T-helper 22 cell (primary cell): ENCODE measurements around the gene KCTD5.
"Not testable (repeated sequence)": the region's sequence is repeated elsewhere in the genome, so short reads cannot be mapped to it uniquely, and the experiment has no call there.

Experiments used
- DNase-seq: peaks from one replicate; pipeline ENCODE4 v3.0.0-alpha.2; 2020; ENCODE audit warnings: low read depth

Gene KCTD5, protein sequence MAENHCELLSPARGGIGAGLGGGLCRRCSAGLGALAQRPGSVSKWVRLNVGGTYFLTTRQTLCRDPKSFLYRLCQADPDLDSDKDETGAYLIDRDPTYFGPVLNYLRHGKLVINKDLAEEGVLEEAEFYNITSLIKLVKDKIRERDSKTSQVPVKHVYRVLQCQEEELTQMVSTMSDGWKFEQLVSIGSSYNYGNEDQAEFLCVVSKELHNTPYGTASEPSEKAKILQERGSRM

GRCh38 chr16:2682209-2683021 lies at the start of gene KCTD5:
Gene KCTD5, plus strand, starts transcription at chr16:2682523. Its CDS starts 26 bp downstream, at chr16:2682549.
- DNase-seq: peak; percentile 92

- not testable (repeated sequence) for DNase-seq
These were observed 43.1 kb upstream of the KCTD5 start for GRCh38 chr16:2639071-2639721.

DNA sequence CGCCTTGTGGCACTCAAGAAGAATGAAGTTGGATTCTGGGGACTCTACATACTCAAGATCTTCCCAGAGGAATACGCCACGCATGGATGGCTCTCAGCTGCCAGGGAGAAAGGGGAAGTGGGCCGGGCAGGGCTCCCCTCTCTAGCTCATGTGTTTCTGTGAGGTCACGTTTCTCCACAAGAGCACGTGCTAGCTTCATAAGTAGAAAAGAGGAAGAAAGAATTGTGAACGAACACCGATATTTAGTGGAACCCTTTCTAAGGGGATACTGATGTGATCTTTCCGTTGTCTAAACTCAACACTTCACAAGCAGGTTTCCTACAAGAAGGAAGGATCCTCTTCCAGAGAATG lies 42.6 kb upstream of the KCTD5 start:
- DNase-seq: not testable (repeated sequence)

DNA sequence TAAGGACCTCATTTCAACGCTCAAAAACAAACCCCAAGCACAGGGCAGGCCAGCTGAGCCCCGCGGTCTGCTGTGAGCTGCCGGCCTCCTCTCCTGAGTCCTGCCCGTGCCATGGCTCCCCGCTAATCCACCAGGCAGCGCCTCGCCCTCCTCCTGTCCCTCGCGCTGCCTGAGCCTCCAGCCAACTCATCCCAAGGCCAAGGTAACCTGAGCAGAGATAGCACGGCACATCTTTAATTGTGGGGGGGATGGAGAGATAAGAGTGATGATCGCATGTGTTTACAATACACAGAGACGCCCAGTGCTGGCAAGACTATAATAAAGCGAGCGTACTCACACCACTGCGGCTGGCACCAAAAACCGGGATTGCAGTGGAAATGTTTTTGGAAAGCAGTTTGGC lies 39.8 kb upstream of the KCTD5 start:
- DNase-seq: not testable (repeated sequence)

- not testable (repeated sequence) for DNase-seq
These were observed 37.4 kb upstream of the KCTD5 start for GRCh38 chr16:2644754-2645453.

DNA sequence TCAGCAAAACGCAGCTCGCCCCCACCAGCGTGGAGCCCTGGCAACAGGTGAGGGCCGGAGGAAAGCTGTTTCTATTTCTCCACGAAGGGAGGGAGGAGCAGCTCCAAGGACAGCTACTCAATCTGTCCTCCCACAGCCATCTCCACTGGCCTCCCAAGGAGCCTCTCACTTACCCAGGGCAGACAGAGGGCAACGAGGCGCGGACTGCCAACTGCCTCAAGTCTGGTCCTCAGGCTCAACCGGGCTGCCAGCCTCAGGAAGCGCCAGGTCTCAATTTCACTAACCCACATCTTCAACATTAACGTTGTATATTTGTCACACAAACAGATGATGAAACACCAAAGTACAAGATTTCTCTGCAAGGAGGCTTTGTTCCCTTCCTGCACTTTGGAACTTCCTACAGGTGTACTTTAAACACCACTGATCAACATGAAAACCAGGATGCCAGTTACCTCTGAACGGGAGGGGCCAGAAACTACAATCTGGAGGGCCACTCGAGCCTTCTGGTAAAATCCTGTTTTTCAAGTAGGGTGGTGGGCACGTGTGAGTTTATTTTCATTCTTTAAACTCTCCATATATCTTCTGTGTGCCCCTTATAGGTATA lies 31.0 kb upstream of the KCTD5 start:
- DNase-seq: not testable (repeated sequence)

DNA sequence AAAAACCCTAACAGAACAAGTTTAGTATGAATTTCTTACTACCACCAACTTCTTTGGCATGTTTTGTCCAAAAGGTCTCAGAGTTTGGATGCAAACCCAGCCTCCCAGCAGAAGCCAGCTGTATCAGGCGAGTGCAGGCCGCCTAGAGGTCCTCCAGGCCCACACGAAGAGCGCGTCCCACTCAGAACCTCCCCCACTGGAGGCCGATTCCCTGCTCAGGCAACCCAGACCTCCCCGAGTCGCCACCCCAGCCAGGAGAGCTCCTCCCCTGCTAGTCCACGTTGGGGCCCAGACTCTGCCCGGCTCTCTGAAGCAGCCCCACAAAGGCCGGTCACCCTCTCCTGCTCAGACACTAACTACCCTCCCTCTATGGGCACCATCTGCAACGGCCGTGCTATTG lies 28.4 kb upstream of the KCTD5 start:
- DNase-seq: not testable (repeated sequence)

GRCh38 chr16:2654949-2655348 lies 27.4 kb upstream of the KCTD5 start:
- not testable (repeated sequence) for DNase-seq

- no peak for DNase-seq
These were observed 25.3 kb upstream of the KCTD5 start for GRCh38 chr16:2656985-2657384.

GRCh38 chr16:2657803-2658202 lies 24.5 kb upstream of the KCTD5 start:
- DNase-seq: not testable (repeated sequence)

DNA sequence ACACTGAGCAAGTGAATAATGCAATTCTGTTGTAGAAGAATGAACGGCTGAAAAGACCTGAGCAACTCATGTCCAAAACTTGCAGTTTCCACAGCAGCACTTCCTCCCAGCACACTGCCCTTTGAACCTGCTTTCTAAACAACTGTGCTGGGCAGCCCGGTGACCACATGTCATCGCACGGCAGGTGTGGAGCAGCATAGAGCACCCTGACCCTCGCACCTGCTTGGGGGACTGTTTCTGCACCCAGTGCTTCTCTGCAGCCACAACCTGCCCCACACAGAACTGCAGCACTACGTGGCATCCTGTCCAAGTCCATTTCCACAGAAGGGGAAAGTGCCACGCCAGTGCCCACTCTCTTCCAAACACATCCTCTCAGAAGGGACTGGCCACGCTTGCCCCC lies 22.8 kb upstream of the KCTD5 start:
- DNase-seq: not testable (repeated sequence)

DNA sequence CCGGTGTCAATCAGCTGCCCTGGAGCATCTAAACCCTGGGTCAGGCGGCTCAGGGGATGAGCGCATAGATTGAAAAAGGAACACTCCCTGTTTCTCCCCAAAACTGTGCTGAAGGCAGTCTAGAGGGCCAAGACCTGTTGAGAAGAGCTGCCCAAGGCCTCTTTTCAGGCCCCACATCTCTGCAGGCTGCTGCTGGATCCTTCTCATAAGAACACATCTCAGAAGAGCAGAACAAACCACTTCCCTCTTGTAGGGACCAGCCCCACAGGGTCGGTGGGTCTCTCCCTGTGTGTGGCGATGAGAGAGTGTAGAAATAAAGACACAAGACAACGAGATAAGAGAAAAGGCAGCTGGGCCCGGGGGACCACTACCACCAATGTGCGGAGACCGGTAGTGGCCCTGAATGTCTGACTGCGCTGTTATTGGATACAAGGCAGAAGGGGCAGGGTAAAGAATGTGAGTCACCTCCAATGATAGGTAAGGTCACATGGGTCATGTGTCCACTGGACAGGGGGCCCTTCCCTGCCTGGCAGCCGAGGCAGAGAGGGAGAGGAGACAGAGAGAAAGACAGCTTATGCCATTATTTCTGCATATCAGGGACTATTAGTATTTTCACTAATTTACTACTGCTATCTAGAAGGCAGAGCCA lies 22.2 kb upstream of the KCTD5 start:
- DNase-seq: not testable (repeated sequence)

DNA sequence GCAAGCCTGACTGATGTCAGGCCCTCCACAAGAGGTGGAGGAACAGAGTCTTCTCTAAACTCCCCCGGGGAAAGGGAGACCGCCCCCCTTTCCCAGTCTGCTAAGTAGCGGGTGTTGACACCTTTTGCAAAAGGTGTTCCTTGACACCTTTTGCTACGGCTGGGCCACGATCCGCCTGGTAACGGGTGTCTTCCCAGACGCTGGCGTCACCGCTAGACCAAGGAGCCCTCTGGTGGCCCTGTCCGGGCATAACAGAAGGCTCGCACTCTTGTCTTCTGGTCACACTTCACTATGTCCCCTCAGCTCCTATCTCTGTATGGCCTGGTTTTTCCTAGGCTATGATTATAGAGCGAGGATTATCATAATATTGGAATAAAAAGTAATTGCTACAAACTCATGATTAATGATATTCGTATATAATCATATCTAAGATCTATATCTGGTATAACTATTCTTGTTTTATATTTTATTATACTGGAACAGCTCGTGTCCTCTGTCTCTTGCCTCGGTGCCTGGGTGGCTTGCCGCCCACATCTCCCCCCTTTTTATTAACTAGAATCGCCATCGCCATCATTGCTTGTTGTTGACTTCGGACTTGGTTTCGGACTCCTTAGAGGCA lies 21.5 kb upstream of the KCTD5 start:
- not testable (repeated sequence) for DNase-seq

DNA sequence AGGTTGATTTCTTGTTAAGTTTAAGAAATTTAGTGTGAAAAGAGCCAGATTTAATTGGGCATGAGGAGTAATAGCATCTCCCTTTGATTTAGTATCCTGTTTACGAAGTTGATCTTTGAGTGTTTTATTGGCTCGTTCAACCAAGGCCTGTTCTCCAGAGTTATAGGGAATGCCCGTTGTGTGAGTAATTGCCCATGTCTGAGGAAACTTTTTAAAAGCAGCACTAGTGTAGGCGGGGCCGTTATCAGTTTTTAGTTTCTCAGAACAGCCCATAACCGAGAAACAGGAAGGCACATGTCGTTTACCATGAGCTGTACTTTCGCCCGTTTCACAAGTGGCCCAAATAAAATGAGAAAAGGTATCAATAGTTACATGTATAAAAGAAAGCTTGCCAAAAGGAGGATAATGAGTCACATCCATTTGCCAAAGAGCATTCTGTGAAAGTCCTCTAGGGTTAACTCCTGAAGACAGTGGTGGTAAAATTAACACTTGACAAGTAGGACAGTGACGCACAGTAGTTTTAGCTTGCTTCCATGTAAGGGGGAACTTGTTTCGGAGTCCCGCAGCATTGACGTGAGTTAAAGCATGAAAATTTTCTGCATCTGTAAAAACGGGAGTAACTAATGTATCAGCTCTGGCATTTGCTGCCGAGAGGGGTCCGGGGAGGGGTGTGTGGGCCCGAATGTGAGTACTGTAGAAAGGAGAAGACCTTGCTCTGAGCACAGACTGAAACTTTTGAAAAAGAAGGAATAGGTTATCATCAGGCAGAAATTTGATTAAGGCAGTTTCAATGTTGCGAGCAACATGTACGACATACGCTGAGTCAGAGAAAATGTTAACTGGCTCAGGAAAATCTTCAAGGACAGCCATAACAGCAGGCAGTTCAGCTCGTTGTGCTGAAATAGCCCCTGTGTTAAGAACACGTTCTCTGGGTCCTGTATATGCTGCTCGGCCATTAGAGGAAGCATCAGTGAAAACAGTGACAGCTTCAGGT lies 18.5 kb upstream of the KCTD5 start:
- no peak for DNase-seq

DNA sequence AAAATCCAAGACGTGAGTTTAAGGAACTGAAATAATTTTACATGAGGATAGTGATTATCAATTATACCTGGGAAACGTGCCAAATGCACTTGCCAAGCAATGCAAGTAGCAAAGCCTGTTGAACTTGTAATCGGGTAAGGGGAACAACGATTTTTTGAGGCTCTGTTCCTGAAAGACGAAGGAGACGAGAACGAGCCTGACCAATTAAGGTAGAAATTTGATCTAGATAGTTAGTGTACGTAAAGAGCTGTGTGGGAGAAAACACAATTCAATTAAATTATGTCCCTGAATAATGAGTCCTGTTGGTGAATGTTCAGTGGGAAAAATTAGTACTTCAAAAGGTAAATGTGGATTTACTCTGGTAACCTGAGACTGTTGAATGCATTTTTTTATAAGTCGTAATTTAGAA lies 17.7 kb upstream of the KCTD5 start:
- no peak for DNase-seq

DNA sequence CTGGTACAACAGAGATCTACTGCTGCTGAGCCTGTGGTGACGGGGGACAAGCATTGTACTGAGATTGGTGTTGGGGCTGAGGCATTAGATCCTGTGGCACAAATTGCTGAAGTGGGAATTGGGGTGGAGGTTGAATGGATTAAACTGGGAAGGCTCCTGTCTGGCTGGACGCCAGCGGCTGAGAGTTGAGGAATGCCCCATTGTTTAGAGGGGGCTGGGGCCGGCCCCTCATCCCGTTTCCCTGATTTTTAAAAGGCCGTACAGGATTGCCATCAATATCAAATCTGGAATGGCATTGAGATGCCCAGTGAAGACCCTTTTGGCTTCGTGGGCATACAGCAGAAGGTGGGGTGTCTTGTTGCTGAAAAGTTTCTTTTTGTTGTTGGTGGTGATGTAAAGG lies 15.7 kb upstream of the KCTD5 start:
- DNase-seq: not testable (repeated sequence)

- DNase-seq: not testable (repeated sequence)
These were observed 12.7 kb upstream of the KCTD5 start for GRCh38 chr16:2669587-2669986.

- DNase-seq: peak; percentile 21
These were observed 12.3 kb upstream of the KCTD5 start for GRCh38 chr16:2670017-2670416.

- not testable (repeated sequence) for DNase-seq
These were observed 11.1 kb upstream of the KCTD5 start for GRCh38 chr16:2671193-2671592.

GRCh38 chr16:2671741-2672140 lies 10.6 kb upstream of the KCTD5 start:
- no peak for DNase-seq
